AG04450 (cell line): ENCODE data around the gene DSCAML1. TPM values are rescaled to one million over a fixed set of nuclear protein-coding genes. Genes with fewer than 3 reads are reported as not detected.

Experiments
- CTCF ChIA-PET: fragments of 300-600, 350-600 bp; formaldehyde crosslinking; extraction: SDS; loops from one replicate; lab custom pipeline; 2022; ENCODE audit warnings: antibody characterized with exemption, inconsistent platforms; lab: Charles Lee
- POLR2A ChIA-PET: fragments of 350-600 bp; formaldehyde crosslinking; extraction: SDS; loops from one replicate; lab custom pipeline; 2021; ENCODE audit warnings: antibody characterized with exemption, inconsistent platforms; lab: Yijun Ruan, JAX
- DNase-seq: peaks from one replicate; pipeline ENCODE4 v3.0.0-alpha.2; 2011; ENCODE audit warnings: low read depth, low spot score
- H3K27ac ChIP-seq: one replicate; pipeline ENCODE4 v1.5.1; 2012; ENCODE audit warnings: low read depth, low read length, control low read depth
- H3K27me3 ChIP-seq: one replicate; pipeline ENCODE4 v1.6.0; 2012; ENCODE audit warnings: low read length; ENCODE audit not compliant: control insufficient read depth, insufficient read depth
- H3K4me3 ChIP-seq: 2 replicates; pipeline ENCODE4 v1.5.1; 2011; ENCODE audit warnings: mild to moderate bottlenecking, low read depth, low read length, control low read depth
- H3K9me3 ChIP-seq: 2 replicates; pipeline ENCODE4 v1.5.1; 2012; ENCODE audit warnings: low read length; ENCODE audit not compliant: control insufficient read depth, insufficient read depth
- polyA plus RNA-seq: library from polyadenylated mRNA; depleted of rRNA; stranded (reverse); fragments of >200 nt; gene quantifications from 2 replicates; pipeline ENCODE4 v1.2.3, GENCODE V29; 2011
- TF ChIP-seq, protein P1 (sequence below): IDR thresholded peaks from 2 replicates; pipeline ENCODE4 v1.5.1; 2011; ENCODE audit warnings: low read depth, low read length, control low read depth, inconsistent platforms

The DSCAML1 gene
- polyA plus RNA-seq, 1 experiment, result not detected

DNA sequence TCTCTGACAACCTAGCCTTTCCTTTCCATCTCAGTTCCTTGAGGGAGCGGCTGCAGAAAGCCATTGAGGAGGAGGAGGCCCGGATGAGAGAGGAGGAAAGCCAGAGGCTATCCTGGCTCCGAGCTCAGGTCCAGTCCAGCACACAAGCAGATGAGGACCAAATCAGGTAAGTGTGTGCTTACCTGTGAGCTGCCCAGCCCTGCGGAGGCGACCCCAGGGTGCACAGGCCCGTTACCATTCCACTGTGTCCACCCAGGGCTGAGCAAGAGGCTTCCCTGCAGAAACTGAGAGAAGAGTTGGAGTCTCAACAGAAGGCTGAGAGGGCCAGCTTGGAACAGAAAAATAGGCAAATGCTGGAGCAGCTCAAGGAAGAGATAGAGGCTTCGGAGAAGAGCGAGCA, 406.3 kb downstream of the DSCAML1 start:
- no peaks in the 10 kb centered on the region for H3K9me3 ChIP-seq
- H3K27ac ChIP-seq, result no peak overlapping the region
- no peak for DNase-seq
- ChIA-PET CTCF (interaction anchor here (2.2 kb wide), 1 partner anchor 35 kb away, joined by 15 read pairs; no protein-coding TSS in a partner anchor), POLR2A (no interaction called here)
- TF ChIP-seq, protein P1, sequence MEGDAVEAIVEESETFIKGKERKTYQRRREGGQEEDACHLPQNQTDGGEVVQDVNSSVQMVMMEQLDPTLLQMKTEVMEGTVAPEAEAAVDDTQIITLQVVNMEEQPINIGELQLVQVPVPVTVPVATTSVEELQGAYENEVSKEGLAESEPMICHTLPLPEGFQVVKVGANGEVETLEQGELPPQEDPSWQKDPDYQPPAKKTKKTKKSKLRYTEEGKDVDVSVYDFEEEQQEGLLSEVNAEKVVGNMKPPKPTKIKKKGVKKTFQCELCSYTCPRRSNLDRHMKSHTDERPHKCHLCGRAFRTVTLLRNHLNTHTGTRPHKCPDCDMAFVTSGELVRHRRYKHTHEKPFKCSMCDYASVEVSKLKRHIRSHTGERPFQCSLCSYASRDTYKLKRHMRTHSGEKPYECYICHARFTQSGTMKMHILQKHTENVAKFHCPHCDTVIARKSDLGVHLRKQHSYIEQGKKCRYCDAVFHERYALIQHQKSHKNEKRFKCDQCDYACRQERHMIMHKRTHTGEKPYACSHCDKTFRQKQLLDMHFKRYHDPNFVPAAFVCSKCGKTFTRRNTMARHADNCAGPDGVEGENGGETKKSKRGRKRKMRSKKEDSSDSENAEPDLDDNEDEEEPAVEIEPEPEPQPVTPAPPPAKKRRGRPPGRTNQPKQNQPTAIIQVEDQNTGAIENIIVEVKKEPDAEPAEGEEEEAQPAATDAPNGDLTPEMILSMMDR, result no peak
- no peaks in the 10 kb centered on the region for H3K27me3 ChIP-seq
- no peak overlapping the region for H3K4me3 ChIP-seq

DNA sequence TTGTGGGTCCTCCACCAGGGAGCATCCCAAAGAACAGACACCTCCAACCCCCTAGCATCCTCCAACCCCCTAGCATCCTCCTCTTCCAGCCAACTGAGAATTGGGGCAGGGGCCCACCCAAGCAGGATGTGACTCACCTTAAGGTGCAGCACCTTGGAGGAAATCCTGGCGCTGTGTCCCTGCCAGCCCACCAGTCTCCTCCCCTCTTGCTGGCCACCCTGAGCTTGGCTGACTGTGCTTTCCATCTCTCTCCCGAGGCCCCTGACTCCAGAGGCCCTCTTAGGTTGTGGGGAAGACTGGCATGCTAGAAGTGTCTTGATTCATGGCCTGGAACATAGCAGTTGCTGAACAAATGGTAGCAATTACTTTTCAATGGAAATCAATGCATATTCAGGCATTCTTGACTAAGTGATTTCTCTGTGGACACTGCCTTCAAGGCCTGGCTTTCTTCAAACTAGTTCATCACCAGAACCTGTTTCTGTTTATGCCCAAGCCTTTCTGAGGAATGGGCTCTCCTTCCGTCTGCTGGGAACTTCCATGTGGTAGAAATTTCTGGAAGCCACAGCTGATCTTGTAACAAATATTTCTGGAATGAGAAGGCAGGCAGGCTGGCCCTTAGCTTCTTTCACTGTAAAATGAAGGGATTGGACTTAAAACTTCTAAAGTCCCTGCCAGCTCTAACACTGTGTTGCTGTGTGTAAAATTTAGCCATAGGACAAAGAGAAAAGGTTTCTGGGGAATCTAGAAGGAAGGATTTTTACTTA, 408.8 kb downstream of the DSCAML1 start:
- peak; percentile 27 for DNase-seq
- CTCF ChIA-PET, result interaction anchor here (2.6 kb wide), 1 partner anchor 38 kb away, joined by 9 read pairs; no protein-coding TSS in a partner anchor
- POLR2A ChIA-PET, result no interaction called here
- peak overlapping the region; percentile 75 for H3K27ac ChIP-seq
- no peaks in the 10 kb centered on the region for H3K27me3 ChIP-seq
- no peak overlapping the region for H3K4me3 ChIP-seq
- H3K9me3 ChIP-seq, result no peaks in the 10 kb centered on the region
- TF ChIP-seq, protein P1, result no peak

DNA sequence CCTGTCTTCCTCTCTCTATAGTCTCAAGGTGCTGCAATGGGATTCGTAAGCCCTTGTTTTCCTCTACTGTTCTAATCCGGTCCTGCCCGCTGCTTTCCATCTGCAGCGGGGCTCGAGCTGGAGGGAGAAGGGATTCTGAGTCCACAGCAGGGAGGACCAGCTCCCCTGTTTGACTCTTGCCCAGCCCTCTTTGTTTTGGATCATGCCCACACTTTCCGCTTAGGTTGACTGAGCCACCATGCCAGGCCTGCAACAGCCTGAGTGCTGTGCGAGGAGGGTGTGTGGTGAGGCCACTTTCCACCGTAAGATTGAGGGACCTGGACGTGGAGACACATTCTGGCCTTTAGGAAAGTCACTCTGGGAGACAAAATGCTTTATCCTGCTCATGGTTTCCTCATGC, 411.1 kb downstream of the DSCAML1 start:
- no peaks in the 10 kb centered on the region for H3K9me3 ChIP-seq
- H3K27ac ChIP-seq, result no peak overlapping the region
- H3K27me3 ChIP-seq, result no peaks in the 10 kb centered on the region
- POLR2A ChIA-PET, result no interaction called here
- TF ChIP-seq, protein P1, result no peak
- no peak overlapping the region for H3K4me3 ChIP-seq
- no peak for DNase-seq
- CTCF ChIA-PET, result interaction anchor here (2.6 to 4.0 kb wide), 2 partner anchors 40 kb away, joined by 9 to 18 read pairs; no protein-coding TSS in a partner anchor

DNA sequence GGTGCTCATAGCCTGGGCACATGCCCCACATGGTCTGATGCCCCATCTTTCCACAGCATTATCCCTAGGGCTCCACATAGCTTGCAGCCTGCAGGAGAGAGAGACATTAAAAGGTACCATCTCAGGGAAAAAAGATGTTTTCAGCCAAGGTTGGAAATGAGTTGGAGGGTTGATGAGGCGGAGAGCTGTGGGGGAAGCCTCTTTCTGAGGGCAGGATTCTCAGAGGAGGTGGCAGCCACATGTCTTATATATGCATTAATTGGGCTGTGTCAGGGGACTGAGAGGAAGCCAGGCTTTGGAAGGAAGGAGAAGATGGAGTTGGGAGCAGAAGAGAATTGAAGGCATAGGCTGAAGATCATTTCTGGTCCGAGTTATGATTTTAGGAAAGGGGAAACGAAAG, 411.5 kb downstream of the DSCAML1 start:
- ChIA-PET POLR2A (no interaction called here), CTCF (interaction anchor here (4.0 kb wide), 1 partner anchor 41 kb away, joined by 18 read pairs; no protein-coding TSS in a partner anchor)
- TF ChIP-seq, protein P1, result no peak

DNA sequence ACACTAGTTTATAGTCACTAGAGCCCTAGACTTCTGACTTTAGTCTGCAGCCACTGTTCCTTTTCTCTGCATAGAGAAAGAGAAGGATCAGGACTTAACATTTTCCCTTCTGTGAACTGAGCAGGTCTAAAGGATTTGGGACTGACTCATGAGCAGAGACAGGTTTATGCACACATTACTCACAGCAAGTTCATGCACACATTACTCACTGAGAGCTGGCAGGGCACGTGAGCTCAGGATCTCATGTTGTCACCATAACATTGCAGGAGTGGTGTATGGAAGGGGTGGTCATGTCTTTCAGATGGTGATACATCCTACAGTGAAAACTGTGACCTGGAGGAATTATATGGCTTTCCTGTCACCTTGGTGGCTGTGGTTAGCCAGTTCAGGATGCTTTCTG, 413.0 kb downstream of the DSCAML1 start:
- peak; percentile 76 for DNase-seq
- POLR2A ChIA-PET, result interaction anchor here (0.6 kb wide), 1 partner anchor 35 kb away, joined by 3 read pairs; no protein-coding TSS in a partner anchor
- H3K27me3 ChIP-seq, result no peaks in the 10 kb centered on the region
- H3K4me3 ChIP-seq, result no peak overlapping the region
- TF ChIP-seq, protein P1, result no peak
- no peaks in the 10 kb centered on the region for H3K9me3 ChIP-seq
- peak overlapping the region; percentile 40 for H3K27ac ChIP-seq
- CTCF ChIA-PET, result interaction anchor here (0.7 to 4.0 kb wide), 2 partner anchors 42 to 641 kb away, joined by 3 to 18 read pairs; no protein-coding TSS in a partner anchor

More for the DNA sequence above, 411.5 kb downstream of the DSCAML1 start:
- H3K27me3 ChIP-seq, result no peaks in the 10 kb centered on the region
- no peak for DNase-seq
- no peaks in the 10 kb centered on the region for H3K9me3 ChIP-seq
- no peak overlapping the region for H3K4me3 ChIP-seq
- H3K27ac ChIP-seq, result no peak overlapping the region
